ENCODE data around the gene SMYD3.

The SMYD3 gene

DNA sequence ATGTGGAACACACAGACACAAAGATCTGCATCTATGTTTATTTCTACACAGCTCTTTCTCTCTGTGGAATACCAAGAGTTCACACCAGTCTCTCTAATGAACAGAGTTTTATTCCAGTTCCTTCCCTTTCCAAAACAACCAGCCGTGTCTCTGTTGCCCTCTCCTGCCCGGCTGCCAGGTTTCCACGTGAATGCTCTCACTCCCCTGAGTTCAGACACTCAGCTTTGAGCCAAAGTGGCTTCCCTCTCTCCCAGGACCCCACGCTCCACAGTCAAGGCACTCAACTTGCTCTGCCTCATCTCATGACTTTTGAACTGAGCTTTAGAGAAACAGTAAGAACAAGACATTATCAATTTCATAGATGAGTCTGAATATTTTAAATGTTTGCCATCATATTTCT, 488.9 kb downstream of the SMYD3 start:
- TF ChIP-seq SUZ12 (IDR thresholded peaks at IDR 0.05; ENCODE audit: extremely low read depth, insufficient read depth, insufficient read length): no peak
- TF ChIP-seq YY1 (IDR thresholded peaks at IDR 0.05; ENCODE audit: insufficient read depth, insufficient read length): no peak
- no peak for TF ChIP-seq ZNF274 (IDR thresholded peaks at IDR 0.05; ENCODE audit: low read depth, low read length)

GRCh38 chr1:246012341-246012740, 494.7 kb downstream of the SMYD3 start:
- Histone ChIP-seq H3K9ac (ENCODE audit: insufficient read length, low read depth) (no peak overlapping the region), H3K4me3 (ENCODE audit: insufficient read length, low read depth) (no peak overlapping the region), H3K27me3 (ENCODE audit: insufficient read depth, insufficient read length) (no peaks in the 10 kb centered on the region), H3K9me3 (ENCODE audit: insufficient read depth, low read length) (no peaks in the 10 kb centered on the region), H3K4me1 (ENCODE audit: insufficient read depth, insufficient read length) (peaks cover 4% of the 10 kb centered on the region), H3K36me3 (ENCODE audit: insufficient read depth, insufficient read length, low read length) (no peaks in the 10 kb centered on the region)
- TF ChIP-seq YY1 (IDR thresholded peaks at IDR 0.05; ENCODE audit: insufficient read depth, insufficient read length): no peak
- peak; percentile 49 for DNase-seq (ENCODE audit: low read depth, low spot score)

More for the DNA sequence above, 488.9 kb downstream of the SMYD3 start:
- no peaks in the 10 kb centered on the region for H3K4me1 ChIP-seq (ENCODE audit: insufficient read depth, insufficient read length)
- H3K4me3 ChIP-seq (ENCODE audit: insufficient read length, low read depth): no peak overlapping the region
- H3K36me3 ChIP-seq (ENCODE audit: insufficient read depth, insufficient read length, low read length): no peaks in the 10 kb centered on the region
- no peak overlapping the region for H3K9ac ChIP-seq (ENCODE audit: insufficient read length, low read depth)
- DNase-seq (ENCODE audit: low read depth, low spot score): no peak
- no peaks in the 10 kb centered on the region for H3K27me3 ChIP-seq (ENCODE audit: insufficient read depth, insufficient read length)
- H3K9me3 ChIP-seq (ENCODE audit: insufficient read depth, low read length): no peaks in the 10 kb centered on the region

DNA sequence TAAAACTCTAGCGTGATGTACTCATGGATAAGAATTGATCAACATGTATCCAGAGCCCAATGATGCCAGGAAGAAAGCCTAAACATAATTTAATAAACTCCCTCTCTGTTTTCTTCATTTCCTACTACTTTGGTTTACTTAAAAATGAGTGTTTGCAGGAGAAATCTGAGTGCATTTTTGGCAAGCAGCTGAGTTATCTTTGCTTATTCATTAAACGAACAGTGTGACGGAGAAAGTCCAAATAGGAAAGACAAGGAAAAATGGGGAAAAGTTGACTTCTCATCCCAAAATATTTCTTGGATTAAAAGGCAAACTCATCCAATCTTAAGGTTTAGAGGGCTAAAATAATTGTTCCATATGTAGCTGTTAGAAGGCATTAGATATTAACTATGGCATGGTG, 496.7 kb downstream of the SMYD3 start:
- Histone ChIP-seq H3K36me3 (ENCODE audit: insufficient read depth, insufficient read length, low read length) (no peaks in the 10 kb centered on the region), H3K27me3 (ENCODE audit: insufficient read depth, insufficient read length) (no peaks in the 10 kb centered on the region), H3K9me3 (ENCODE audit: insufficient read depth, low read length) (no peaks in the 10 kb centered on the region), H3K4me1 (ENCODE audit: insufficient read depth, insufficient read length) (peaks cover 4% of the 10 kb centered on the region), H3K9ac (ENCODE audit: insufficient read length, low read depth) (no peak overlapping the region), H3K4me3 (ENCODE audit: insufficient read length, low read depth) (no peak overlapping the region)
- no peak for DNase-seq (ENCODE audit: low read depth, low spot score)
- no peak for TF ChIP-seq ZNF274 (IDR thresholded peaks at IDR 0.05; ENCODE audit: low read depth, low read length)
- no peak for TF ChIP-seq SUZ12 (IDR thresholded peaks at IDR 0.05; ENCODE audit: extremely low read depth, insufficient read depth, insufficient read length)
- TF ChIP-seq YY1 (IDR thresholded peaks at IDR 0.05; ENCODE audit: insufficient read depth, insufficient read length): no peak

DNA sequence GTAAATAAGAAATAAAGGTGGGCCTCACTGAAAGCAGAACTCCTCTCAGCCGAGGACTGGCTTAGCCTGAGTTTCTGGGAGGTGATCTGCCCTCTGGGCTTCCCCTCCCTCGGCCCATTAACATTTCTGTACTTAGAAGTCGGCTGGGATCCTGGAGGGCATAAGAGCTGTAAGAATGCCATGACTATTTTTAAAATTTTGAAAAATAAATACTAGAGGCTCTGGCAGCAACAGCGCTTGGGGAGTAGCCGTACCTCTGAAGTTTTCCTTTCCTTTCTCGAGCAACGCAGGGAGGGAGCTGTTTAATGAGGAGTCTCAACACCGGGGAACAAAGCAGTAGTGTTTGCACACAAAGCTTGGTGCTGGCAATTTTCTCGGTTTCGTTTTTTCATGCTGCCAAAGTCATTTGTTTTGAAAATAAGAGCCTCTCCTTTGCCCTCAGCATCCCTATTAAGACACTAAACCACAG, 498.7 kb downstream of the SMYD3 start:
- H3K4me1 ChIP-seq (ENCODE audit: insufficient read depth, insufficient read length): peaks cover 4% of the 10 kb centered on the region
- no peaks in the 10 kb centered on the region for H3K9me3 ChIP-seq (ENCODE audit: insufficient read depth, low read length)
- H3K36me3 ChIP-seq (ENCODE audit: insufficient read depth, insufficient read length, low read length): no peaks in the 10 kb centered on the region
- TF ChIP-seq ZNF274 (IDR thresholded peaks at IDR 0.05; ENCODE audit: low read depth, low read length) (no peak), SUZ12 (IDR thresholded peaks at IDR 0.05; ENCODE audit: extremely low read depth, insufficient read depth, insufficient read length) (no peak), YY1 (IDR thresholded peaks at IDR 0.05; ENCODE audit: insufficient read depth, insufficient read length) (no peak)
- H3K9ac ChIP-seq (ENCODE audit: insufficient read length, low read depth): no peak overlapping the region
- DNase-seq (ENCODE audit: low read depth, low spot score): no peak
- no peaks in the 10 kb centered on the region for H3K27me3 ChIP-seq (ENCODE audit: insufficient read depth, insufficient read length)
- H3K4me3 ChIP-seq (ENCODE audit: insufficient read length, low read depth): no peak overlapping the region

- Histone ChIP-seq H3K36me3 (ENCODE audit: insufficient read depth, insufficient read length, low read length) (no peaks in the 10 kb centered on the region), H3K9ac (ENCODE audit: insufficient read length, low read depth) (no peak overlapping the region), H3K27me3 (ENCODE audit: insufficient read depth, insufficient read length) (no peaks in the 10 kb centered on the region), H3K4me3 (ENCODE audit: insufficient read length, low read depth) (no peak overlapping the region), H3K4me1 (ENCODE audit: insufficient read depth, insufficient read length) (peaks cover 7% of the 10 kb centered on the region), H3K9me3 (ENCODE audit: insufficient read depth, low read length) (no peaks in the 10 kb centered on the region)
- DNase-seq (ENCODE audit: low read depth, low spot score): no peak
- no peak for TF ChIP-seq YY1 (IDR thresholded peaks at IDR 0.05; ENCODE audit: insufficient read depth, insufficient read length)
- no peak for TF ChIP-seq SUZ12 (IDR thresholded peaks at IDR 0.05; ENCODE audit: extremely low read depth, insufficient read depth, insufficient read length)
- TF ChIP-seq ZNF274 (IDR thresholded peaks at IDR 0.05; ENCODE audit: low read depth, low read length): no peak
Observed at GRCh38 chr1:246005067-246005466, 502.0 kb downstream of the SMYD3 start.

DNA sequence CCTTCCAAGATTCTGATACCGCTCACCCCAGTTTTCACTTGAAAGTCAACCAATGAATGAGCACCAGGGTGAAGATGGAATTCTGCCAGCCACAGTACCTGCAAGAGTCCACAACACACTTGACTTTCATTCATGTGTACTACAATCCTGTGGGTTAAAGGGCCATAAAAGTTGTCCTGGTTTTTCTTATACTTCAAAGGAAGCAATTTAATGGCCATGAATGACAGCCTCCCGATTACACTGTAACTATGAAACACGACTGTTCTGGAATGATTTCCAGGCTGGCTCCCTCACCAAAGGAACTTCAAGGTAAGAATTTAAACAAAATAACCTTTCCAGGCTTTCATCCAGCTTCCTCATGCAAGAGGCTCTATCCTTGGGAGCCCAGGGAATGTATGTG, 502.8 kb downstream of the SMYD3 start:
- no peaks in the 10 kb centered on the region for H3K9me3 ChIP-seq (ENCODE audit: insufficient read depth, low read length)
- no peak for DNase-seq (ENCODE audit: low read depth, low spot score)
- TF ChIP-seq ZNF274 (IDR thresholded peaks at IDR 0.05; ENCODE audit: low read depth, low read length) (no peak), YY1 (IDR thresholded peaks at IDR 0.05; ENCODE audit: insufficient read depth, insufficient read length) (no peak), SUZ12 (IDR thresholded peaks at IDR 0.05; ENCODE audit: extremely low read depth, insufficient read depth, insufficient read length) (no peak)
- H3K4me3 ChIP-seq (ENCODE audit: insufficient read length, low read depth): no peak overlapping the region
- no peaks in the 10 kb centered on the region for H3K36me3 ChIP-seq (ENCODE audit: insufficient read depth, insufficient read length, low read length)
- H3K27me3 ChIP-seq (ENCODE audit: insufficient read depth, insufficient read length): no peaks in the 10 kb centered on the region
- H3K4me1 ChIP-seq (ENCODE audit: insufficient read depth, insufficient read length): peaks cover 7% of the 10 kb centered on the region
- no peak overlapping the region for H3K9ac ChIP-seq (ENCODE audit: insufficient read length, low read depth)

- no peaks in the 10 kb centered on the region for H3K36me3 ChIP-seq (ENCODE audit: insufficient read depth, insufficient read length, low read length)
- no peak overlapping the region for H3K9ac ChIP-seq (ENCODE audit: insufficient read length, low read depth)
- H3K27me3 ChIP-seq (ENCODE audit: insufficient read depth, insufficient read length): no peaks in the 10 kb centered on the region
- H3K4me1 ChIP-seq (ENCODE audit: insufficient read depth, insufficient read length): peaks cover 3% of the 10 kb centered on the region
- H3K4me3 ChIP-seq (ENCODE audit: insufficient read length, low read depth): no peak overlapping the region
- H3K9me3 ChIP-seq (ENCODE audit: insufficient read depth, low read length): 0 out of 2 replicates have a peak, but pooled peaks cover 5% of the 10 kb centered on the region
- no peak for DNase-seq (ENCODE audit: low read depth, low spot score)
- TF ChIP-seq ZNF274 (IDR thresholded peaks at IDR 0.05; ENCODE audit: low read depth, low read length): no peak
- no peak for TF ChIP-seq YY1 (IDR thresholded peaks at IDR 0.05; ENCODE audit: insufficient read depth, insufficient read length)
- TF ChIP-seq SUZ12 (IDR thresholded peaks at IDR 0.05; ENCODE audit: extremely low read depth, insufficient read depth, insufficient read length): no peak
Observed at GRCh38 chr1:246003442-246003730, 503.7 kb downstream of the SMYD3 start.
